GM12801 (cell line): ENCODE data around the gene MMP28.

Source experiments
- CTCF ChIP-seq: IDR thresholded peaks from one replicate; pipeline ENCODE4 v1.5.1; 2011; ENCODE audit warnings: control low read depth; ENCODE audit not compliant: insufficient read length; ENCODE audit errors: extremely low read depth

MMP28 gene

GRCh38 chr17:35797370-35797769 is 1.9 kb upstream of the MMP28 start:
- no peak for TF ChIP-seq CTCF

DNA sequence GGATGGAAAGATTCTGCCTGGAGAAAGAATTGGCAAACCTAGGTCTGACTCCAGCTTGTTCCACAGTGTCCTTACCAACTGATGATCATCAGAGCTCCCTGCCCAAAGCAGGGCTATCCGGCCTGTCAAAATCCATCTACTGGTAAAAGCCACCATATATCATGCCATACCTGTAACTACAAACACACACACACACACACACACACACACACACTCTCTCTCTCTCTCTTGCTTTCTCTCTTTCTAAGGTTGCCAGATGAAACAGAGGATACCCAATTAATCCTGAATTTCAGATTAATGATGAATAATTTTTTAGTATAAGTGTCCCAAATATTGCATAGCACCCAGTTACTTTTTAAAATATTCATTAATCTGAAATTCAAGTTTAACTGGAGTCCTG is 1.5 kb upstream of the MMP28 start:
- TF ChIP-seq CTCF = no peak

DNA sequence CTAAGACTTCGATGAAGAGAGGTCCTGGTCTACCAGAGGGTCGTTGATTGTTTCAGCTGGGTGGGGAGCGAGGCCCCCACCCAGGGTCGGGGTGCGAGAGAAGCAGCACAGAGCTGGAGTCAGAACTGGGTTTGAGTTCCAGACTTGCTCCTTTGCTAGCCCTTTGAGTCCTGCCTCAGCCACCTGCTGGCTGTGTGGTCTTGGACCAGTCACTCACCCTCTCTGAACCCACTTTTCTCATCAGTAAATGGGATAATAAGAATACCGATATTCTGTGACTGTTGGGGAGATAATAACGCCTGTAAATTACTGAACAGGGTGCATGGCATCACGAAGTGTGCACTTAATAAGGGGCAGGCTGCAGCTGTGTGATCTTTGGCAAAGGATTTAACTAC is 427 bp upstream of the MMP28 start:
- TF ChIP-seq CTCF = no peak

- TF ChIP-seq CTCF = no peak
These were observed 2.2 kb downstream of the MMP28 start for GRCh38 chr17:35793257-35793656.

DNA sequence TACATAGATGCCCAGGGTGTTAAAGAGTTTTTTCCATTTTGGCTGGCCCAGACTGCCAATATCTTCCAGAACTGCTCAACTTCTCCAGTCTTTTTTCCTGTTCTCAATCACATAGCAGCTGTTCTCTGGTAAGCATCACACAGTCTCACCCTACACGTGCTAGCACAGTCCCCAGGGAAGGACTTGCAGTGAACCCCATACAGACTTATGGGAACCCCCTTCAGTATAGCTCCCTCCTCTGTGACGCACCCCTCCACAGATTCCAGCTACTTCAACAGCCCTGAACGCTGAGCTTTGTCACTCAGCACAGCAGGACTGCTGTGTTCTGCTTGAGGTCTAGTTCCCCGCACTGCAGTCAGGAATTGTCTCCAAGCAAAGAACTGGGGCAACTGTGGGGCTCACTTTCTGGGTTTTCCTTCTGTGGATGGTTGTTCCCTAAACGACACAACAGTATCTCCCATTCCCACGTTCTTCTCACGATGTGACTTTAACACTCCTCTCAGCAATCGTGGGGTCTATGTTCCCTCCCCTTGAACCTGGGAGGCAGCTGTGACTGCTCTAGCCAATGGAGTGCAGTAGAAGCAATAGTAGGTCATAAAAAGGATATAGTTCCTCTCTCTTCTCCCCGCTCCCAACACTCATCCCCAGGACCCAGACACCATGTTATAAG is 3.6 kb downstream of the MMP28 start:
- no peak for TF ChIP-seq CTCF

GRCh38 chr17:35790841-35791240 is 4.6 kb downstream of the MMP28 start:
- no peak for TF ChIP-seq CTCF

DNA sequence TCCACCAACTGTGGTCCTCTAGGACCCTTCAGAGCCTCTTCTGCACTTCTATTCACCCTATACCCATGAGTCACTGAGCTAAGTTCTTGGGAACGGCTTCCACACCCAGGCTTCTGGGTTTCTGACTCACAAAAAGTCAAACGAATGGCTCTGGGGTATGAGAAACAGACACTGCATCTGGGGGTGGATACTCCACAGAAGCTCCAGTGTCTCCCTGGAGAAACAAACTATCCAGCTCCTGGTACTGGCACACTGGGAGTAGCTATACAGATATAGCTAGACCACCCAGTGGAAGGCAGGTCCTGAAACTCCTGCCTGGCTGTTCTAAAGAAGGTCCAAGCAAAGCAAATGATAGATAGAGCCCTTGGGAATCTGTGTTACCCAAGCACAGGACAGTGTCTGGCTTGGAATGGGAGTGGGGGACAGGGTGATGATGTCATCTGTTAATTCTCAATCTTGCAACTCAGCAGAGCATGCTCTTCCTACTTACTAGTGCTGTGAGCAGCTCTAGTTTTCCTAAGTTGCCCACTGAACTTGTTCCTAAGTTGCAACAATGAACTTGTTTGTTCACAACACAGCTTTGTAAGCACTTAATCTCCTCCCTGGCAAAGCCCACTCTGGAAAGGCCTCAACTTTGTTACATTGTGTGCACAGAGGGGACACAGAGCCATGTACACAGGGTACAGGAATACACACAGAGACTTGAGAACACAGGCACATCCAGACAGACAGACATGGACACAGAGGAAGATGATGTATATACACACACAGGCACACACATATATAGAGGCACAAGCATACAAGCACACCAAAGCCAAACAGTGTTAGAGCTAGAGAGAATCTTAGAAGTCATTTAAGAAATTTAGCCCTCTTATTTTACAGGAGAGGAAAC is 6.7 kb downstream of the MMP28 start:
- TF ChIP-seq CTCF = no peak
